ENCODE data around the gene CPOX. TPM values are rescaled to one million over a fixed set of nuclear protein-coding genes. Genes with fewer than 3 reads are reported as not detected.

Gene CPOX
- total RNA-seq, 6 experiments from 2014 or later: 18.0 to 27.6 (median 19.6) TPM

GRCh38 chr3:98536456-98537017, 56.9 kb downstream of the CPOX start:
- Mint-ChIP-seq H3K27me3 (ENCODE audit: insufficient read depth) (peaks cover 16% of the 10 kb centered on the region), H3K4me3 (no peak overlapping the region), H3K4me1 (ENCODE audit: low read depth) (no peaks in the 10 kb centered on the region), H3K36me3 (ENCODE audit: low read depth) (no peaks in the 10 kb centered on the region), H3K9me3 (no peaks in the 10 kb centered on the region), H3K27ac (no peak overlapping the region)
- DNase-seq: no peak
- no peak for TF ChIP-seq CTCF (IDR thresholded peaks at IDR 0.05)

- no peaks in the 10 kb centered on the region for H3K9me3 Mint-ChIP-seq
Observed at GRCh38 chr3:98534734-98535133, 58.7 kb downstream of the CPOX start.

GRCh38 chr3:98534168-98534567, 59.2 kb downstream of the CPOX start:
- Mint-ChIP-seq H3K9me3 (no peaks in the 10 kb centered on the region), H3K36me3 (ENCODE audit: low read depth) (no peaks in the 10 kb centered on the region), H3K27me3 (ENCODE audit: insufficient read depth) (peaks cover 16% of the 10 kb centered on the region), H3K4me1 (ENCODE audit: low read depth) (no peaks in the 10 kb centered on the region), H3K4me3 (no peak overlapping the region), H3K27ac (no peak overlapping the region)
- DNase-seq: no peak
- TF ChIP-seq CTCF (IDR thresholded peaks at IDR 0.05): no peak

More at GRCh38 chr3:98534734-98535133, 58.7 kb downstream of the CPOX start:
- no peak for TF ChIP-seq CTCF (IDR thresholded peaks at IDR 0.05)
- H3K4me1 Mint-ChIP-seq (ENCODE audit: low read depth): no peaks in the 10 kb centered on the region
- no peak overlapping the region for H3K4me3 Mint-ChIP-seq
- H3K27ac Mint-ChIP-seq: no peak overlapping the region
- no peaks in the 10 kb centered on the region for H3K36me3 Mint-ChIP-seq (ENCODE audit: low read depth)
- DNase-seq: no peak
- H3K27me3 Mint-ChIP-seq (ENCODE audit: insufficient read depth): peaks cover 16% of the 10 kb centered on the region

- no peaks in the 10 kb centered on the region for H3K4me1 Mint-ChIP-seq (ENCODE audit: low read depth)
- H3K27me3 Mint-ChIP-seq (ENCODE audit: insufficient read depth): peaks cover 16% of the 10 kb centered on the region
- H3K9me3 Mint-ChIP-seq: no peaks in the 10 kb centered on the region
- no peak for DNase-seq
- H3K27ac Mint-ChIP-seq: no peak overlapping the region
- H3K36me3 Mint-ChIP-seq (ENCODE audit: low read depth): no peaks in the 10 kb centered on the region
- no peak overlapping the region for H3K4me3 Mint-ChIP-seq
- TF ChIP-seq CTCF (IDR thresholded peaks at IDR 0.05): no peak
Observed at GRCh38 chr3:98532709-98533571, 60.5 kb downstream of the CPOX start.

GRCh38 chr3:98532275-98532637, 61.2 kb downstream of the CPOX start:
- Mint-ChIP-seq H3K4me3 (no peak overlapping the region), H3K36me3 (ENCODE audit: low read depth) (no peaks in the 10 kb centered on the region), H3K27ac (no peak overlapping the region), H3K27me3 (ENCODE audit: insufficient read depth) (peaks cover 16% of the 10 kb centered on the region), H3K9me3 (no peaks in the 10 kb centered on the region), H3K4me1 (ENCODE audit: low read depth) (no peaks in the 10 kb centered on the region)
- DNase-seq: no peak
- TF ChIP-seq CTCF (IDR thresholded peaks at IDR 0.05): no peak

Measured in HFFc6 (cell line).